ELF-1 (cell line): ENCODE results near the gene NTMT2.
"Not testable (repeated sequence)": the region's sequence is repeated elsewhere in the genome, so short reads cannot be mapped to it uniquely, and the experiment has no call there.

Experiments
- DNase-seq: peaks from one replicate; pipeline ENCODE4 v3.0.0-alpha.2; 2016; ENCODE audit warnings: low read depth, low spot score

NTMT2 gene

GRCh38 chr1:170157820-170158219 is 12.1 kb downstream of the NTMT2 start:
- DNase-seq: no peak

GRCh38 chr1:170162459-170163246 is 16.9 kb downstream of the NTMT2 start:
- DNase-seq: peak; percentile 65

- DNase-seq: no peak
Observed at GRCh38 chr1:170164103-170164763, 18.5 kb downstream of the NTMT2 start.

GRCh38 chr1:170166518-170167180 is 20.9 kb downstream of the NTMT2 start:
- DNase-seq: peak; percentile 21

GRCh38 chr1:170168265-170168664 is 22.5 kb downstream of the NTMT2 start:
- no peak for DNase-seq

GRCh38 chr1:170170513-170170912 is 24.8 kb downstream of the NTMT2 start:
- DNase-seq: not testable (repeated sequence)

GRCh38 chr1:170174395-170174794 is 28.6 kb downstream of the NTMT2 start:
- no peak for DNase-seq

GRCh38 chr1:170175041-170175440 is 29.3 kb downstream of the NTMT2 start:
- no peak for DNase-seq

GRCh38 chr1:170175484-170175883 is 29.7 kb downstream of the NTMT2 start:
- no peak for DNase-seq

GRCh38 chr1:170176772-170177171 is 31.0 kb downstream of the NTMT2 start:
- DNase-seq: no peak

- no peak for DNase-seq
Observed at GRCh38 chr1:170182442-170182841, 36.7 kb downstream of the NTMT2 start.

GRCh38 chr1:170192546-170192945 is 46.8 kb downstream of the NTMT2 start:
- no peak for DNase-seq

- no peak for DNase-seq
Observed at GRCh38 chr1:170194451-170194850, 48.7 kb downstream of the NTMT2 start.

GRCh38 chr1:170196490-170197236 is 50.9 kb downstream of the NTMT2 start:
- DNase-seq: peak; percentile 50

- no peak for DNase-seq
Observed at GRCh38 chr1:170198090-170198489, 52.3 kb downstream of the NTMT2 start.

- no peak for DNase-seq
Observed at GRCh38 chr1:170198584-170198983, 52.8 kb downstream of the NTMT2 start.

- DNase-seq: no peak
Observed at GRCh38 chr1:170200161-170200560, 54.4 kb downstream of the NTMT2 start.

- no peak for DNase-seq
Observed at GRCh38 chr1:170200621-170201397, 55.0 kb downstream of the NTMT2 start.

- DNase-seq: no peak
Observed at GRCh38 chr1:170203693-170204092, 57.9 kb downstream of the NTMT2 start.

GRCh38 chr1:170204121-170204520 is 58.4 kb downstream of the NTMT2 start:
- DNase-seq: no peak

GRCh38 chr1:170205301-170205700 is 59.5 kb downstream of the NTMT2 start:
- DNase-seq: no peak
